Measurements from ENCODE around the gene SMCO2.

GRCh38 chr12:27513155-27513824, 66.8 kb downstream of the SMCO2 start:
- TF ChIP-seq CTCF (conservative IDR thresholded peaks at IDR 0.05; ENCODE audit: low read depth, low read length): no peak
- TF ChIP-seq EZH2 (IDR thresholded peaks at IDR 0.05; ENCODE audit: low read length, unreplicated experiment): no peak
